ENCODE data around the gene STS.

DNA sequence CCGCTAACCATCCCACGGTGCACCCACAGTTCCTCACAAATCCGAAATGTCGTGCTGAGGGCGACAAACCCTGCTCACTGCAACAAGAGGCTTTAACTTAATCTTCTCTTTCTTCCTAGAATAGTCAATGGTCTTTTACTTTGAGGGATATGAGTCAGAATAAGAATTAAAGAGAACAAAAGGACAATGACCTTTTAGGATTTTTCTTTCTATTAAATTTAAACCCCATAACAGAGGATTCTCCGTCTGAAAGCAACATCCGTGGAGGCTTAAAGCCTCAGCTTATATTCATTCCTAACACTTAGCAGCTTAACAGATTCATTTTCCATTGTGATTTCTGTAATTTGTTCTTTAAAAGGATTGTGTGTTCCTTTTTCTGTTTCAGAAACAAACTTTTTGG lies 45.4 kb downstream of the STS start:
- TF ChIP-seq, protein P1, sequence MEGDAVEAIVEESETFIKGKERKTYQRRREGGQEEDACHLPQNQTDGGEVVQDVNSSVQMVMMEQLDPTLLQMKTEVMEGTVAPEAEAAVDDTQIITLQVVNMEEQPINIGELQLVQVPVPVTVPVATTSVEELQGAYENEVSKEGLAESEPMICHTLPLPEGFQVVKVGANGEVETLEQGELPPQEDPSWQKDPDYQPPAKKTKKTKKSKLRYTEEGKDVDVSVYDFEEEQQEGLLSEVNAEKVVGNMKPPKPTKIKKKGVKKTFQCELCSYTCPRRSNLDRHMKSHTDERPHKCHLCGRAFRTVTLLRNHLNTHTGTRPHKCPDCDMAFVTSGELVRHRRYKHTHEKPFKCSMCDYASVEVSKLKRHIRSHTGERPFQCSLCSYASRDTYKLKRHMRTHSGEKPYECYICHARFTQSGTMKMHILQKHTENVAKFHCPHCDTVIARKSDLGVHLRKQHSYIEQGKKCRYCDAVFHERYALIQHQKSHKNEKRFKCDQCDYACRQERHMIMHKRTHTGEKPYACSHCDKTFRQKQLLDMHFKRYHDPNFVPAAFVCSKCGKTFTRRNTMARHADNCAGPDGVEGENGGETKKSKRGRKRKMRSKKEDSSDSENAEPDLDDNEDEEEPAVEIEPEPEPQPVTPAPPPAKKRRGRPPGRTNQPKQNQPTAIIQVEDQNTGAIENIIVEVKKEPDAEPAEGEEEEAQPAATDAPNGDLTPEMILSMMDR (IDR thresholded peaks at IDR 0.05): no peak
- TF ChIP-seq EZH2 (IDR thresholded peaks at IDR 0.05): no peak

Measured in neural progenitor cell (in vitro differentiated cells).